GM10248 (cell line): Measurements from ENCODE around the gene REEP1.
A peak's percentile ranks its signal among the peaks of the same experiment; 100 is the strongest.

Experiments used
- CTCF ChIA-PET: fragments of 300-600 bp; sonication (Branson Sonifier 250); formaldehyde crosslinking; extraction: SDS; loops from one replicate; lab custom pipeline; 2021; ENCODE audit warnings: antibody characterized with exemption; lab: Yijun Ruan, JAX
- POLR2A ChIA-PET: fragments of 350-650 bp; sonication (Branson Sonifier 250); formaldehyde crosslinking; extraction: SDS; loops from one replicate; lab custom pipeline; 2020; ENCODE audit warnings: antibody characterized with exemption; lab: Yijun Ruan, JAX
- DNase-seq: peaks from one replicate; pipeline ENCODE4 v3.0.0; 2012; ENCODE audit errors: extremely low spot score
- CTCF ChIP-seq: IDR thresholded peaks from 2 replicates; pipeline ENCODE4 v1.5.1; 2012; ENCODE audit warnings: mild to moderate bottlenecking, low read depth; ENCODE audit errors: extremely low read depth, missing control alignments, control extremely low read depth

REEP1 gene

DNA sequence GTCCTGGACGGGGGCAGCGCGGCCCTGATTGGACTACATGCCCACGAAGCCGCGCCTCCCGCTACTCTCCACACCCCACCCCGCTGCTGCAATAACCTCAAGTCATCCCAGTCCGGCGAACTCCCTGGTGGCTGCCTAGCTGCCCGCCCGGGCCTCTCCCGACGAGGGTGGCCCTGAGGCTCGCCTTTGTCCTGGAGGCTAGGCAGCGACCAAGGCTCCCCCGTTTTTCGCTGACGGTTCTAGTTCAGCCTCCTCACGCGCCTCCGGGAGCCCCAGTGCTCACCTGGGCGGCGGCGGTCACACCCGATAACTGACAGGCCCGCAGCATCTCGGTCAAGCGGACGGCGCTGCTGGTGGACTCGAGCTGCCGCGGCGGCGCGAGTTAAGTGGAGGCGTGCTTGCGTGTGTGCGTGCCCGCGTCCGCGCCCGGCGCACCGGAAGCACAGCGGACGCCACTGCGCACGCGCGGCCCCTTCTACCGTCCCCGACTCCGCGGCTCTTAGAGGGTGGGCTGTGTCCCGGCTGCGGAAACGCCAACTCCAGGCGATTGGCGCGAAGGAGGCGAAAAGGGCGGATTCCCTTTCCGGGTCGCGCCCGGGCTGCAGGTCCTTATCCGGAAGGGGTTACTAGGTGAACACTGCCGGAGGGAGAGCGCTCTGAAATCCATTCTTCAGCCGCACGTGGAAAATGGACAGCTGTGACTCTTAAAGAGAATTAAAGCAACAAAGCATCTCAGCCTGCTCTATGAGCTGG is 142.2 kb downstream of the REEP1 start, which contains the start of gene IMMT:
Gene IMMT (minus strand): TSS at position 408 of the 753 bp plus-strand sequence. CDS start 80 bp downstream, at position 328.
- CTCF ChIA-PET, result interaction anchor here (1.1 to 4.1 kb wide), 7 partner anchors 10 to 115 kb away, joined by 3 to 13 read pairs (median 5); no protein-coding TSS in a partner anchor
- no peak for TF ChIP-seq CTCF
- peak; percentile 94 for DNase-seq
- POLR2A ChIA-PET, result interaction anchor here (0.6 to 1.0 kb wide), 3 partner anchors 62 to 578 kb away, joined by 3 read pairs; no protein-coding TSS in a partner anchor

GRCh38 chr2:86194751-86195054 is 142.7 kb downstream of the REEP1 start:
- TF ChIP-seq CTCF, result no peak
- ChIA-PET POLR2A (interaction anchor here (0.9 to 1.0 kb wide), 2 partner anchors 61 to 246 kb away, joined by 3 read pairs; partner anchors contain the start of gene KDM3A), CTCF (interaction anchor here (1.1 to 4.1 kb wide), 5 partner anchors 9 to 26 kb away, joined by 4 to 13 read pairs (median 5); no protein-coding TSS in a partner anchor)
- DNase-seq, result no peak

DNA sequence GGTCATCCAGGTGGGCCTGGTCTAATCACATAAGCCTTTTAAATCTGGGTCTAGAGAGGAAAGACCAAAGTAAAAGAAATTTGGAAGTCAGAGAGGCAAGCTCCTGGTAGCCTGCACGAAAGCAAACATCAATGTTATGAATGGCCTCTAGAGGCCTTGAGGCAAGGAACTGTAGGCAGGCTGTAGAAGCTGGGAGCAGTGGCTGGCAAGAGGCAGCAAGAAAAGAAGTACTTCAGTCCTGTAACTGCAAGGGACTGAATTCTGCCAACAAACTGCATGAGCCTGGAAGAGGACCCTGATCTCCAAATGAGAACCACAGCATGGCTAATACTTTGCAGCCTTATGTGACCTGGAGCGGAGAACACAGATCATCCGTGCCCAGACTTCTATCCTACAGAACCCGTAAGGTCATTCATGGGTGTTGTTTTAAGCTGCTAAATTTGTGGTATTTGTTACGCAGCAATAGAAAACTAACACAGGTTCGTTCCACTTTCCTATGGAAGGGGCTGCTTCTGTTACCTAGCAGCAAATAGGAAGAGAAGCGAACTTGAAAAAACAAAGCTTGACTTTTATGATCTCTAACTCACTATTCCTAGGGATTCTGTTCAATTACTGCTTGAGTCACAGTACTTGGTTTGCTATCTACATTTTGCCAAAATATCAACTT is 143.4 kb downstream of the REEP1 start:
- no peak for TF ChIP-seq CTCF
- DNase-seq, result no peak
- CTCF ChIA-PET, result interaction anchor here (1.1 to 4.1 kb wide), 5 partner anchors 8 to 26 kb away, joined by 4 to 13 read pairs (median 5); no protein-coding TSS in a partner anchor
- POLR2A ChIA-PET, result interaction anchor here (0.7 to 1.0 kb wide), 3 partner anchors 13 to 247 kb away, joined by 3 read pairs; partner anchors contain the start of gene KDM3A

DNA sequence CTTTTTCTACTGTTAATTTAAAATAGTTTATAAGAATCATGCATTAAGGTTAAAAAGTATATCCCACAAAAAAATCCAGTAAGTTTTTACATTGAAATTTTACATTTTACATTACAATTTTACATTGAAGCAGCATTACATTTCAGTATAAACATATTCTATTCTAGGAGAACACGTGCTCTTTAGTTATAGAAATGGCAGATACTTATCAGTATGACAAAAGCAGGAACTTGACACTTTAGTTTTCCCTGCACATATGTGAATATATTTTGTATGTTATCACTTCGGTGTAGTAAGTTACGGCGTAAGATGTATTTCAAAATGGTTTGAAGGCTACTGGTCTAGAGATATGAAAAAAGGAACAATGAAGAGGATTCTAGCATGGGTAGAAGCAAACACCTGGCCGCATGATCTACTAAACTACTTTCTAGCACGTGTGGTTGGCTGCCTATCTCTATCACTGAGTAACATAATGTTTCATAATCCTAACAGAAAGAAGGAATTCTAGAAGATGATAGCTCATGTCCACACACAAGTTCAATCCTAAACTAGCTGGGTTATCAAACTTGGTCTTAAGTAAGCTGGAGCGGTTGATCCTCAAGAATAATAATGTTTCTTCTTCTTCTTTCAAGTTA is 147.5 kb downstream of the REEP1 start:
- ChIA-PET CTCF (interaction anchor here (1.5 kb wide), 1 partner anchor 8 kb away, joined by 3 read pairs; no protein-coding TSS in a partner anchor), POLR2A (interaction anchor here (0.6 kb wide), 1 partner anchor 39 kb away, joined by 3 read pairs; no protein-coding TSS in a partner anchor)
- TF ChIP-seq CTCF, result no peak
- DNase-seq, result no peak

- ChIA-PET CTCF (interaction anchor here (1.3 to 2.6 kb wide), 4 partner anchors 16 to 35 kb away, joined by 3 to 7 read pairs (median 6); no protein-coding TSS in a partner anchor), POLR2A (no interaction called here)
- no peak for DNase-seq
- no peak for TF ChIP-seq CTCF
Measured at GRCh38 chr2:86186431-86186830, 151.0 kb downstream of the REEP1 start.

GRCh38 chr2:86185517-86186212 is 151.8 kb downstream of the REEP1 start:
- DNase-seq, result no peak
- POLR2A ChIA-PET, result no interaction called here
- no peak for TF ChIP-seq CTCF
- CTCF ChIA-PET, result interaction anchor here (0.9 to 2.6 kb wide), 7 partner anchors 9 to 183 kb away, joined by 3 to 6 read pairs (median 4); partner anchors contain the start of gene IMMT
